T-helper 1 cell (primary cell): ENCODE measurements around the gene SEMA5A.
"Not testable (repeated sequence)": the region's sequence is repeated elsewhere in the genome, so short reads cannot be mapped to it uniquely, and the experiment has no call there.

Experiments
- DNase-seq, 5 donors: peaks; one replicate each; pipeline ENCODE4 v3.0.0-alpha.2; 2012 to 2020

Gene SEMA5A

GRCh38 chr5:9390113-9390512, 155.8 kb downstream of the SEMA5A start:
- no peak for DNase-seq

- no peak for DNase-seq
Measured at GRCh38 chr5:9388941-9389674, 156.8 kb downstream of the SEMA5A start.

DNA sequence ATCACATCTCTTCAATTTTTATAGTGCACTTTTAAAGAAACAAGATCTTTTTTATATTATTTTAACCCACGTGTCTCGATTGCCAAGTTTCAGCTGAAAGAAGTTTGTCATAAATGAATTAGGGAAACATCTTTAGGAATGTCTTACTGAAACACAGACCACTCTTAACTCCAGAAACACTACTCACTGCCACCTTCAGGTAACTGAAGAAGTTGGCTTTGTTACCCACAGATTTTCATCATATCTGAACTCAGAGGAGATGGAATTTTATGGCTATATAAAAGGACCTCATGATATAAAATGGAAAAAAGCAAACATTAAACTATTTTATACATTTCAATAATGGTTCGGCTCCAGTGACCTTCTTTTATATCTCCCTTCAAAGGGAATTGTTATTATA, 158.0 kb downstream of the SEMA5A start:
- DNase-seq: no peak

- DNase-seq: no peak
Measured at GRCh38 chr5:9386945-9387344, 158.9 kb downstream of the SEMA5A start.

- DNase-seq: no peak
Measured at GRCh38 chr5:9382522-9382921, 163.4 kb downstream of the SEMA5A start.

DNA sequence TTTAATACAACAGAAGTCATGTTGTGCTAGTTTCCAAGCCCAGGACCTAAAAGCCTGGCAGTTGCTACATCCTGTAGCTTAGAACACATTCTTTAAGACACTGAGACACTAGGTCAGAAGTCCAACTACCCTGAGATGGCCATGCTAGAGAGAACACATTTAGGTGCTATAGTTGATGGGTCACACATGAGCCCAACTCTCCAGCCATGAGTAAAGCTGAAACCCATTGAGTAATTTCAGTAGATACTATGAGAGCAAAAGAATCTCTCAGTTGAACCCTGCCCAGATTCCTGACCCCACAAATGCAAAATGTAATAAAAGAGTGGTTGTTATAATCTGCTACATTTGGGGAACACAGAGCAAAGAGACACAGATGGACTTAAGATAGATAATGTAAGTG, 164.4 kb downstream of the SEMA5A start:
- no peak for DNase-seq

DNA sequence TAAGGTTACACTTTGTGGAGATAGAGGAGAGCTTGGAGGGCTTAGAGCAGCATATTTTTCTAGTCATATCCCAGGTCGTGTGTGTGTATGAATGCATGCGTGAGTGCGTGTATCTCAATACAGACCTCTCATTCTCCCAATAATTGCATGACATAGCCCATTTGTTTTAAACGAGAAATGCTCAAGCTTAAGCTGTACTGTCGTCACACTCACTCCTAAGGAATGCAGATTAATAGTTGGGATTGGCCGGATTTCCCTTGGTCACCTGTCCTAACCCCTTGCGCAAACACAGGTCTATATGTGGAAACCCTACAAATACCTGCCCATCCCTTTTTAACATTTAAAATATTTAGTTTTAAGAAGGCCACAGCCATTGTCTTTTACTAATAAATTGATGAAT, 165.8 kb downstream of the SEMA5A start:
- no peak for DNase-seq

GRCh38 chr5:9376363-9377117, 169.3 kb downstream of the SEMA5A start:
- DNase-seq: no peak

GRCh38 chr5:9375756-9376155, 170.1 kb downstream of the SEMA5A start:
- DNase-seq: no peak

DNA sequence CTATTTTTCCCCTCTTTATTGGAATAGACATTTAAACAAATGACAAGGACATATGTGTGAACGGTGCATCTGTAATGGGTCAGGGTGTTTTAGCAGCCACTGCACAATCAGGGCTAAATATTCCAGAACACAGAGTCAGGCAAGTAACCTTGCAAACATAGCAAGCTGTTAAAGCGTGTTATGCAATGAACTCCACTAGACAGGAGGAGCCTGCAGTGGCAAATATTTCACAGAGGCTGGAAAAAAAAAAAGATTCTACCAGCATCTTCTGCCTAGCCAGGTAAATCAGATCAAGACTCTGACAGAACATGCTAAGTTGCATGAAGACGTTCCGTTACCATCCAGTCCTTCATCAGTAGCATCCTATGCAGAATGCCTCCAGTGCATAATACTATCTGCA, 171.8 kb downstream of the SEMA5A start:
- no peak for DNase-seq

GRCh38 chr5:9373571-9373970, 172.3 kb downstream of the SEMA5A start:
- no peak for DNase-seq

- DNase-seq: no peak
Measured at GRCh38 chr5:9370256-9370655, 175.6 kb downstream of the SEMA5A start.

DNA sequence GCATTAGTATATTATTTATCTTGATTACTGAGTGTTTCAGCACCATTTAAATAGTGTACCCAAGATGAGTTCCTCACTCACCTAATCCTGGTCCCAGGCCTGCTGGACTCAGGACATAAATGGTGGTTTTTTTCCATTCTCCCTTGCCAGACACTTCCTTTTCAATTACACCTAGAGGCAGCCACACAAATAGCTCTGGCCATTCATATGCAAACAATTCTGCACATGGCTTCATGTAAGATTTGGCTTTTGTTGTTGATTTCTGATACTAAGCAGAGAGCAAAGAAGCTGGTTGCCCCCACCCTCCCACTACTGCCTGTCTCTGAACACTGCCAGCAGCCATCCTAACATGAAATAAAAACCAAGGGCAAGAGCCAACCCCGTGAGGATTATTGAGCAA, 180.4 kb downstream of the SEMA5A start:
- DNase-seq: no peak

- no peak for DNase-seq
Measured at GRCh38 chr5:9363449-9363848, 182.4 kb downstream of the SEMA5A start.

- DNase-seq: no peak
Measured at GRCh38 chr5:9363026-9363425, 182.8 kb downstream of the SEMA5A start.

GRCh38 chr5:9362600-9362999, 183.3 kb downstream of the SEMA5A start:
- no peak for DNase-seq

DNA sequence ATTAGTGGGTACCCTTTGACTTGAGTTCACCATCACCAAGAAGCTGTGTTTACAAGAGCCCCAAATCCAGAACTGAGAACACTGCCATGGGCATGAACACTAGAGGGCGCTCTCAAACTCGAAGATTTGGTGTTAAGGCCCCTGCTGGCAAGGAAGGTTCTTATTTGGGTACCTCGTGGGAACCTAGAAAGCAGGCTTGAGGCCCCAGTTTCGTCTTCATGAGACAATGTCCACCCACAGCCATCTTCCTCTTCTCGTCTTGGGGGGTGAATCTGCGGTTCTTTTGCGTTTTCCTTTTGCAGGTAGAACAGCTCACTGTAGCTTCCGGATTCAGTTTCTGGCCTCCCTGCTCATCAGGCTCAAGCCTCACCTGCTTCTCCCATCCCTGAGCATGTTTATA, 184.0 kb downstream of the SEMA5A start:
- DNase-seq: peak in 2 of 5 donors; percentile 7 to 21

DNA sequence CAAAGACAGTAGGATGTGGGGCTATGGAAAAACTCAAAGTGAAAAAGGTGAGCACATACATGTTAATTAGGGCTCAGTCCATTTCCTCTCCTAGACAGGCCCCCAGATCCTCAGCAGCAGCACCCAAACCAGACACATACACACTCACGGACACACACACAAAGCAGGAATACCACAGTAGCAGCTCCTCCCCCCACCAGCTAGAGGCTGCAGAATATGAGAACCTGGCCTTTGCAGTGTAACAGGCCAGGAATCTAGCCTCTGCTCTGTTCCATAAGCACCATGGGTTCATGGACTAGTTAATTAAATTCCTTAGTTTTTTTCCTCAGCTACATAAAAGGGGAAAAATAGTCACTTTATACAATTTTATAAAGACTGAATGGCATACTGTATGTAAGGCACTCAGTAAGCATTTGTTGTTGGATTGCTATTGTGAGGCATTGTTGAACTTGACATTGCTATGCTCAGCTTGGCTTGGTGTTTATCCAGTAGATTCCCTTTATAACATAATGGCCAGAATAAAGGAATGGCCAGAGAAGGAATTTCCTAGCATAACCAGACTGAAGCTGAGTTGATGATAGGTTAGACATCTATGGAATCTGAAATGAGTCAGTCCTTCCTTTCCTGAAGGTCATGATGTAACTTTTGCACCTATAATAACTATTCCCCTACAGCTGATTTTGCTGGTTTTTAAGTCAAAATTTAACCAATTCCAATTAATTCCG, 186.8 kb downstream of the SEMA5A start:
- no peak for DNase-seq

DNA sequence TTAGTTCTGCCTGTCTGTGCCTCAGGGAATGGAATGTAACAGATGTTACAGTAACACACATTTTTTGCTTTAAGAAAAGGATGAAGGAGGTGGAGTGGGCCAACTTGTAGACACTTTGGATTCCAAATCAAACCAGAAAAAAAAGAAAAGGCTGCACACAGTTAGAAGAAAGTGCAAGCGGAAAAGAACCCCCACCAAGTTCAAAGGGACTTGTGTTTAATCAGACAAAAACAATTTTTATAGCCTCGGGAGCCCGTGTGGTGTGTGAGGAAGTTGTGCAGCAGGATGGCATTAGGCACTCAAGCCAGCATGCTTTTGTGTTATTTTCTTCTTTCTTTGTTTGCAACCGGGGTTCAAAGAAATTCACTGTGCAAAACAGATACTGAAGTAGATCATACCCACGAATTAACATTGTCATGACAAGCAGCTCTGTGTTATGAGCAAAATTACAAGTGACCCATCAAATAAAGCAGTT, 189.5 kb downstream of the SEMA5A start:
- DNase-seq: no peak

DNA sequence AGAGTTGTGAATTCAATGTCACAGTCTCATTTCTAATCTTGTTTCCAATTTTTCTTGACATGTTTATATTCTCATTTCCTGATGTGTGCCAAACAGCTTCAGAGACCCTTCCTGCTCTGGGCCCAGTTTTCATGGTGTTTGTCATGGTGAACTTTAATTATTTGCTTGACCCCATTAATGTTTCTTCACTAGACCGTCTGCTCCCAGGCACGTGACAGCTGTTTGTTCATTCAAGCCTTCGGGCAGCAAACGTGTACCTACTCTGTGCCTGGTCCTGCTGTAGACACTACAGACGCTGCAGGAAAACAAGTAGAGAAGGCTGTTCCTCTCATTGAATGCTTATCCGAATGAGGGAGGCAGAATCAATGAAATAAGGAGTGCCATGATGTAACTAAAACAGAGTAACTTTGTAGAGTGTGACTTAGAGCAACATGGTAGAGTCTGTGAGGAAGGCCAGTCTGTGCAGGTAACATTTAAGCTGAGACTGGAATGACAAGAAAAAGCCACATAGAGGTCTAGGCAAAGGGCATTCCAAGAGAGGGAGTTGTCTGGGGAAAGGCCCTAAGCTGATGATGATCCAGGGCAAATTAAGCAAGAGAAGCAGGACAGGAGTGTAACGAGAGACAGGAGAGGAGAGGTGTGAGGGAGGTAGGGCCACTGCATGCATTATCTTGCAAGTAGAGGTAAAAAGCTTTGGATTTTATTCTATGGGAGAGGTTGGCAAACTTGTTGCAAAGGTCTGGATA, 191.4 kb downstream of the SEMA5A start:
- DNase-seq: no peak

- DNase-seq: not testable (repeated sequence)
Measured at GRCh38 chr5:9353048-9353447, 192.8 kb downstream of the SEMA5A start.

DNA sequence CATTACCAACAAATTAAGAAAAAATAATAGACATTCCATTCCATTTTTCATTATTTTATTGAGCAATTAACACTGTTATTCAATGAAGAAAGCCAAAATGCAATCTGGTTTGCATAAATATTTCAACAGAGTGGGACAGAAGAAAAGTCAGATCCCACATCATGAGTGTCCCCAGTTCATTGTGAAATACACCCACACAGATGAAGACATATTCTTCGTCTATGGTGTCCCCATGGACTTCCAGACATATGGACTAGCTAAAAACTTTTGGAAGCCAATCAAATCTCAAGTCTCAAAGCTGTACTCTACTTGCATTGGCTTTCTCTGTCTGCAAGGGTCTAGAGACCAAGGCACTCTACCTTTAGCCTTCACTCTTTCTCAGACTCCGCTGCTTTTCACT, 194.3 kb downstream of the SEMA5A start:
- DNase-seq: no peak

DNA sequence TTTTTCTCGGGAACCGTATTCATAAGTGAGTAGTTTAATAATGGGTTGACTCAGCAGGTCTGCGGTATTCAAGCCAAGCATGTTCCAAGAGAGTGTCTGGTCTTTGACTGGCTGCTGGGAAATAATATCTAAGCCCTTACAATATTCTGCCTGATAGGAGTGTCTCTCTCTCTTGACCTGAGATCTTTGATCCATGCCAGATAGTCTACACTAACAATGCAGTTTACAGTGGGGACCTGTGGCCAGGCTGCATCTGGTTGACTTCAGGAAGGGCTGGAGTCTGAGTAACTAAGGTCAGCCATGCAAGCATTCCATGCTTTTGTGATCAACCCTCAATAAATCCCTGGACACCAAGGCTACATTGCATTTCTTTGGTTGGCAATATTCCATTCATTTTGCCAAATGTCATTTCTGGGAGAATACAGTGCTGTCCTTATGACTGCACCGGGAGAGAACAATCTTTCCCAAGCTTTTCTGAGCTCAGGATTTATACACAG, 195.5 kb downstream of the SEMA5A start:
- no peak for DNase-seq
